GM15510 (cell line): Measurements from ENCODE around the gene SPANXN2.
"Not testable (repeated sequence)": the region's sequence is repeated elsewhere in the genome, so short reads cannot be mapped to it uniquely, and the experiment has no call there.

Experiments
- POLR2A ChIP-seq: IDR thresholded peaks from 3 replicates; pipeline ENCODE4 v1.6.1; 2011; ENCODE audit warnings: borderline replicate concordance; ENCODE audit not compliant: insufficient read length; ENCODE audit errors: extremely low read depth

Gene SPANXN2

GRCh38 chrX:143720652-143721051 is at the start of gene SPANXN2:
TSS of gene SPANXN2 (minus strand) at chrX:143720752. CDS start at chrX:143720668, 84 bp downstream.
- TF ChIP-seq POLR2A, result not testable (repeated sequence)

- TF ChIP-seq POLR2A, result no peak
Observed at GRCh38 chrX:143768976-143769375, 48.4 kb upstream of the SPANXN2 start.

- no peak for TF ChIP-seq POLR2A
Observed at GRCh38 chrX:143757887-143758286, 37.3 kb upstream of the SPANXN2 start.

- TF ChIP-seq POLR2A, result no peak
Observed at GRCh38 chrX:143757375-143757774, 36.8 kb upstream of the SPANXN2 start.

GRCh38 chrX:143754183-143754582 is 33.6 kb upstream of the SPANXN2 start:
- TF ChIP-seq POLR2A, result no peak

GRCh38 chrX:143733866-143734265 is 13.3 kb upstream of the SPANXN2 start:
- TF ChIP-seq POLR2A, result no peak

- TF ChIP-seq POLR2A, result no peak
Observed at GRCh38 chrX:143726296-143726695, 5.7 kb upstream of the SPANXN2 start.

GRCh38 chrX:143701460-143701859 is 19.1 kb downstream of the SPANXN2 start:
- TF ChIP-seq POLR2A, result no peak

GRCh38 chrX:143694885-143695284 is 25.7 kb downstream of the SPANXN2 start:
- TF ChIP-seq POLR2A, result no peak

GRCh38 chrX:143683486-143683885 is 37.1 kb downstream of the SPANXN2 start:
- TF ChIP-seq POLR2A, result no peak

GRCh38 chrX:143674926-143675325 is 45.6 kb downstream of the SPANXN2 start:
- no peak for TF ChIP-seq POLR2A

GRCh38 chrX:143669395-143669794 is 51.2 kb downstream of the SPANXN2 start:
- TF ChIP-seq POLR2A, result no peak

GRCh38 chrX:143664302-143664701 is 56.2 kb downstream of the SPANXN2 start:
- no peak for TF ChIP-seq POLR2A

- TF ChIP-seq POLR2A, result no peak
Observed at GRCh38 chrX:143663755-143664154, 56.8 kb downstream of the SPANXN2 start.
